NCI-H774 (cell line): ENCODE data around the gene BARX2.

Experiments
- DNase-seq: peaks from one replicate; lab custom pipeline; 2025; lab: John Stamatoyannopoulos, UW

BARX2 gene

GRCh38 chr11:129402206-129403171 is 26.8 kb downstream of the BARX2 start:
- no peak for DNase-seq

- DNase-seq = no peak
Measured at GRCh38 chr11:129404731-129405130, 29.1 kb downstream of the BARX2 start.

GRCh38 chr11:129408865-129409444 is 33.3 kb downstream of the BARX2 start:
- no peak for DNase-seq

GRCh38 chr11:129410395-129410960 is 34.8 kb downstream of the BARX2 start:
- no peak for DNase-seq

- no peak for DNase-seq
Measured at GRCh38 chr11:129412494-129412893, 36.8 kb downstream of the BARX2 start.

GRCh38 chr11:129414144-129414872 is 38.7 kb downstream of the BARX2 start:
- DNase-seq = no peak

- DNase-seq = no peak
Measured at GRCh38 chr11:129416080-129416820, 40.6 kb downstream of the BARX2 start.

GRCh38 chr11:129417458-129417857 is 41.8 kb downstream of the BARX2 start:
- no peak for DNase-seq

- no peak for DNase-seq
Measured at GRCh38 chr11:129418039-129418438, 42.4 kb downstream of the BARX2 start.

GRCh38 chr11:129419386-129419785 is 43.7 kb downstream of the BARX2 start:
- no peak for DNase-seq

GRCh38 chr11:129423426-129423825 is 47.8 kb downstream of the BARX2 start:
- DNase-seq = no peak

- peak; percentile 42 for DNase-seq
Measured at GRCh38 chr11:129425214-129425613, 49.6 kb downstream of the BARX2 start.

- no peak for DNase-seq
Measured at GRCh38 chr11:129426038-129426437, 50.4 kb downstream of the BARX2 start.

GRCh38 chr11:129426776-129427175 is 51.1 kb downstream of the BARX2 start:
- no peak for DNase-seq

- no peak for DNase-seq
Measured at GRCh38 chr11:129427376-129427775, 51.7 kb downstream of the BARX2 start.

- DNase-seq = no peak
Measured at GRCh38 chr11:129427816-129428406, 52.3 kb downstream of the BARX2 start.

- DNase-seq = no peak
Measured at GRCh38 chr11:129428557-129428956, 52.9 kb downstream of the BARX2 start.

- DNase-seq = peak; percentile 14
Measured at GRCh38 chr11:129434641-129435498, 59.2 kb downstream of the BARX2 start.

- no peak for DNase-seq
Measured at GRCh38 chr11:129435499-129436245, 60.0 kb downstream of the BARX2 start.
